CD4-positive, CD25-positive, alpha-beta regulatory T cell (primary cell): Measurements from ENCODE around the gene CDC42BPA. TPM values are rescaled to one million over a fixed set of nuclear protein-coding genes. Genes with fewer than 3 reads are reported as not detected.

Experiments
- ATAC-seq, 2 donors: fragments of 150-1000 bp; cut with Tn5 transposase; one replicate each; pipeline ENCODE4 v1.10.0; 2021; ENCODE audit warnings: low read depth in 2 of 2, moderate number of reproducible peaks in 2 of 2, moderate library complexity in 1 of 2
- DNase-seq, 3 donors: peaks; one replicate each; pipeline versions ENCODE4 v3.0.0 to v3.0.0-alpha.2; 2012 to 2022; ENCODE audit warnings: mixed read lengths in 1 of 3
- H3K27ac ChIP-seq: one replicate; pipeline ENCODE4 v1.7.0; 2013; ENCODE audit warnings: mild to moderate bottlenecking, low read length; ENCODE audit not compliant: insufficient read depth, poor library complexity, severe bottlenecking
- H3K27me3 ChIP-seq: one replicate; pipeline ENCODE4 v1.7.0; 2013; ENCODE audit warnings: low read length; ENCODE audit not compliant: control insufficient read depth, insufficient read depth
- H3K36me3 ChIP-seq: one replicate; pipeline ENCODE4 v1.7.0; 2013; ENCODE audit warnings: mild to moderate bottlenecking, low read length, moderate library complexity; ENCODE audit not compliant: control insufficient read depth, insufficient read depth
- H3K4me1 ChIP-seq: 2 replicates; pipeline ENCODE4 v1.7.0; 2013; ENCODE audit warnings: mild to moderate bottlenecking, low read length; ENCODE audit not compliant: insufficient read depth, control insufficient read depth, poor library complexity, severe bottlenecking
- H3K4me3 ChIP-seq: one replicate; pipeline ENCODE4 v1.7.0; 2013; ENCODE audit warnings: low read depth, mild to moderate bottlenecking, low read length, moderate library complexity
- H3K9me3 ChIP-seq, 2 experiments: 1 replicate in 1 of 2; 2 replicates in 1 of 2; pipeline ENCODE4 v1.7.0; 2013; ENCODE audit warnings: low read length in 2 of 2, mild to moderate bottlenecking in 1 of 2, moderate library complexity in 1 of 2; ENCODE audit not compliant: control insufficient read depth in 2 of 2
- H3K27ac Mint-ChIP-seq, 3 donors: one replicate each; pipeline ENCODE4 v1.8.0; 2020 to 2022; ENCODE audit warnings: mild to moderate bottlenecking in 3 of 3, mixed read lengths in 3 of 3, moderate library complexity in 2 of 3
- H3K27me3 Mint-ChIP-seq: one replicate; pipeline ENCODE4 v1.8.0; 2022; ENCODE audit warnings: mild to moderate bottlenecking, mixed read lengths
- H3K36me3 Mint-ChIP-seq: one replicate; pipeline ENCODE4 v1.8.0; 2020; ENCODE audit warnings: mixed read lengths
- H3K4me1 Mint-ChIP-seq, 4 donors: one replicate each; pipeline ENCODE4 v1.8.0; 2020 to 2022; ENCODE audit warnings: mixed read lengths in 4 of 4, mild to moderate bottlenecking in 1 of 4
- H3K4me3 Mint-ChIP-seq, 4 donors: one replicate each; pipeline ENCODE4 v1.8.0; 2020 to 2022; ENCODE audit warnings: mild to moderate bottlenecking in 4 of 4, mixed read lengths in 4 of 4, moderate library complexity in 3 of 4
- H3K9me3 Mint-ChIP-seq, 7 donors: one replicate each; pipeline ENCODE4 v1.8.0; 2020 to 2022; ENCODE audit warnings: mixed read lengths in 7 of 7, mild to moderate bottlenecking in 3 of 7, moderate library complexity in 2 of 7
- polyA plus RNA-seq, 4 donors: library from polyadenylated mRNA; unstranded; fragments of 300-500 nt; fragmentation: Illumina TruSeq; gene quantifications; one replicate each; pipeline ENCODE4 v1.2.3, GENCODE V29; 2021
- total RNA-seq: library from RNA; stranded (reverse); gene quantifications from one replicate; pipeline ENCODE4 v1.2.3, GENCODE V29; 2022

Gene CDC42BPA
- total and polyA plus RNA-seq, 5 donors from 2014 or later = 0.06 to 1.5 (median 0.63) TPM

DNA sequence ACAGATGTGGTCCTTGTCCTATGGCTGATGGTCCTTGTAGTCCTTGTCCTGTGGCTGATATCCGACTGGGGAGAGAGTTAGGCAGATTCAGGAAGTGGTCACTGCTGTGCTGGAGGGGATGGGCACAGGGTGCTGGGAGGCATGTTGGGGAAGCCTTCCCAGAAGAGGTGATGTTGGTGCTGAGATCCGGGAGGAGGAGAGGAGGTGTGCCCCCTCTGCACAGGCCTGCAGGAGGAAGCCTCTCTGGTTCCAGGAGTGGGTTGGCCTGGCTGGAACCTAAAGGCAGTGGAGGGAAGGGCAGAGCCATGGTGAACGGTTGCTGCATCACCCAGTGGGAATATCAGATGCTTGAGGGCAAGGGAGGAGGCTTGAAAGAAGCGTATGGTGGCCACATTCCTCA is 363.5 kb downstream of the CDC42BPA start:
- peaks cover 12% of the 10 kb centered on the region for H3K36me3 Mint-ChIP-seq
- peaks cover 0 to 1% (median 0%) of the 10 kb centered on the region in 7 donors for H3K9me3 Mint-ChIP-seq
- no peak overlapping the region for H3K4me3 Mint-ChIP-seq
- DNase-seq (no peak), ATAC-seq (no peak)
- peaks cover 6% of the 10 kb centered on the region for H3K4me1 ChIP-seq
- H3K4me1 Mint-ChIP-seq = peaks cover 10 to 68% (median 38%) of the 10 kb centered on the region in 4 donors
- H3K4me3 ChIP-seq = no peak overlapping the region
- no peaks in the 10 kb centered on the region for H3K9me3 ChIP-seq
- H3K27me3 ChIP-seq = no peaks in the 10 kb centered on the region
- no peaks in the 10 kb centered on the region for H3K36me3 ChIP-seq
- H3K27ac ChIP-seq = no peak overlapping the region
- H3K27me3 Mint-ChIP-seq = no peaks in the 10 kb centered on the region
- H3K27ac Mint-ChIP-seq = peak overlapping the region in 1 of 3 donors; percentile 70

DNA sequence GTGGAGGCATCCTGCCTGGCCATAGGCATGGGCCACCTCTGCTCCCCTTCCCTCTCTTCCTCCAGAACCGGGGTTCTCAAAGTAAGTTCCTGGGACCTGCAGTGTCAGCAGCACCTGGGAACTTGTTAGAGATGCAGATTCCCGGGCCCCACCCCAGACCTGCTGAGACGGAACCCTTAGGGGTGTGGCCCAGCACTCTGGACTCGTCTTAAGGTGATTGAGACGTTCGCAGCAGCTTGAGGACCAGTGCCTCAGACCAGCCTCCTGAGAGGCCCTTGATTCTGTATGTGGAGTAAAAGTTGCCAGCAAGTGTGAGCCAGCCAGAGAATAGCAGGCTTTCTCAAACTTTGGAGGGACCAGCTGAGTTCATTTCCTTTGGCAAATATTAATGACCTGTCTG is 364.0 kb downstream of the CDC42BPA start:
- Histone ChIP-seq H3K36me3 (no peaks in the 10 kb centered on the region), H3K4me3 (no peak overlapping the region), H3K27ac (no peak overlapping the region), H3K27me3 (no peaks in the 10 kb centered on the region), H3K9me3 (no peaks in the 10 kb centered on the region), H3K4me1 (peaks cover 6% of the 10 kb centered on the region)
- peak overlapping the region in 2 of 3 donors; percentile 53 to 70 for H3K27ac Mint-ChIP-seq
- no peak overlapping the region for H3K4me3 Mint-ChIP-seq
- DNase-seq = no peak
- H3K27me3 Mint-ChIP-seq = no peaks in the 10 kb centered on the region
- H3K36me3 Mint-ChIP-seq = peaks cover 12% of the 10 kb centered on the region
- no peak for ATAC-seq
- H3K9me3 Mint-ChIP-seq = peaks cover 0 to 1% (median 0%) of the 10 kb centered on the region in 7 donors
- H3K4me1 Mint-ChIP-seq = peaks cover 14 to 68% (median 36%) of the 10 kb centered on the region in 4 donors

DNA sequence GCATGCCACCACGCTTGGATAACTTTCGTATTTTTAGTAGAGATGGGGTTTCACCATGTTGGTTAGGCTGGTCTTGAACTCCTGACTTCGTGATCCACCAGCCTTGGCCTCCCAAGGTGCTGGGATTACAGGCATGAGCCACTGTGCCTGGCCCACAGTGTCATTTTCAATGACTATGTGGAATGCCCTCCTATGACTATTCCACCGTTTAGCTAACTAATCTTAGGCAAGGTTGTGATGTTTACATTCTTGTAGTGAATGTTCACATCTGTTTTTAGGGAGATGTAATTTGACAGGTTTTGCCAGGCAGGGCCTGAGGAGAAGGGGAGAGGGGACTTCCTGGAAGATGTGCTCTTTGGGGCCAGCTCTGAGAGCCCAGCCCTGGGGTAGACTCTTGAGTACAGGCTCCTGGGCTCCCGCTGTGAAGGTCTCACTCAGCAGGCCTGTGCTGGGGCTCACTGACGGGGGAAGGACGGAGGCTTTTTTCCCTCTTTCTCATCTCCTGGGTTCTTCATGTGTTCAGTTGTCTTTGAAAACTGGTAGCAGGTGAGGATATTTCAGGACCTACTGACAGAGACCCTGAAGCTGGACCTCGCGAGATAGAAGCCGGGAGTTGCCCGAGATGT is 365.0 kb downstream of the CDC42BPA start:
- no peaks in the 10 kb centered on the region for H3K27me3 ChIP-seq
- DNase-seq (no peak), ATAC-seq (no peak)
- peak overlapping the region in 1 of 3 donors; percentile 49 for H3K27ac Mint-ChIP-seq
- H3K36me3 ChIP-seq = no peaks in the 10 kb centered on the region
- peaks cover 13 to 66% (median 32%) of the 10 kb centered on the region in 4 donors for H3K4me1 Mint-ChIP-seq
- no peaks in the 10 kb centered on the region for H3K4me1 ChIP-seq
- no peak overlapping the region for H3K27ac ChIP-seq
- no peaks in the 10 kb centered on the region for H3K27me3 Mint-ChIP-seq
- no peak overlapping the region for H3K4me3 Mint-ChIP-seq
- peaks cover 17% of the 10 kb centered on the region for H3K36me3 Mint-ChIP-seq
- no peak overlapping the region for H3K4me3 ChIP-seq
- H3K9me3 Mint-ChIP-seq = peaks cover 0 to 1% (median 0%) of the 10 kb centered on the region in 7 donors
- no peaks in the 10 kb centered on the region for H3K9me3 ChIP-seq

DNA sequence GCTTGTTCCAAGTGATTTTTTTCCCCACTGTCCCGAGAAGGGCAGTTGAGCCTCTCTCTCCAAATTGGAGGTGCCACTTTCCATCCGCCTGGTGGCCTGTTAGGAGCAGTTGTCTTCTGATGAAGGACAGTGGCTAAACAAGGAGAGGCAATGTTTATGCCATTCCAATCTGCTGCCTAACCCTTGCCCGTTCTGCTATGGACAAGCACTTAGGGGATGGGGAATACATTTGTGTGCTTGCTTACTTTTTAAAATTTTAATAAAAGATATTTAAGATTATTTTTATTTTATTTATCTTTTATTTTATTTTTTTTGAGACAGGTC is 366.2 kb downstream of the CDC42BPA start:
- Mint-ChIP-seq H3K4me1 (peaks cover 18 to 64% (median 30%) of the 10 kb centered on the region in 4 donors), H3K27me3 (no peaks in the 10 kb centered on the region), H3K27ac (no peak overlapping the region), H3K36me3 (peaks cover 15% of the 10 kb centered on the region), H3K4me3 (no peak overlapping the region), H3K9me3 (peaks cover 0 to 1% (median 0%) of the 10 kb centered on the region in 7 donors)
- Histone ChIP-seq H3K27me3 (no peaks in the 10 kb centered on the region), H3K4me3 (no peak overlapping the region), H3K9me3 (no peaks in the 10 kb centered on the region), H3K27ac (no peak overlapping the region), H3K4me1 (no peaks in the 10 kb centered on the region), H3K36me3 (peaks cover 2% of the 10 kb centered on the region)
- DNase-seq (no peak), ATAC-seq (no peak)

DNA sequence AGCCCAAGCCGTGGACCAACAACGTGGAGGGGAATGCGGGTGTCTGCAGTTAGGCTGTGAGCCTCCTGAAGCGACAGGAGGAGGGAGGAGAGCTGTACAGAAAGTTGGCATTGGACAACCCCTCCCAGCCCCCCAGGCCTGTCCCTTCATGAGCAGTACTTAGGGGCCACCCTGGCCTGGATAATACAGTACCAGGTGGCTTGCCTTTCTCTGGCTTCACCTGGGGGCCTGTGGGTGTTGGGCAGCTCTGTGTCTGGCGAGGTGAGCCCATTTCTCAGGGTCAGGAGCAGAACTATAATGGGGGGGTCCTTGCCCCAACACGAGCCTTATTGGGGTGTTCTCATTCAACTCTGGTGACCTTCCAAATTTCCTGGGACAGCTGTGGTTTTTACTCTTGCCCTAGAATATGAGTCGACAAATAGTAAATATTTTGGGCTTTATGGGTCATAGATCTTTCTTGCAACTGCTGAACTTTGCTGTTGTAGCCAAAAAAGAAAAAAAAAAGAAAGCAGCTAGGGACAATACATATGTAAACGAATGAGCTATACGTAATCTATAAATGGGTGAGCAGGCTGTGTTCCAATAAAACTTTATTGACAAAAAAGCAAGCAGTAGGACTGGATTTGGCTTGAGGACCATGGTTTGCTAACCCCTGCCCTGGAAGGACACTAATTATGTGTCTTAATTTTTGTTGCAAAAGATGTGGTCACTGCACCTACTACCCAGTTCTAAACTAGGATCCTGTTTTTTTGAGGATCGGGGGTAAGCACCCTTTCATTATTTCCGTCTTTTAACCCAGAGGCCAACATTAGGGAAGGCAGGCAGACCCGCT is 366.8 kb downstream of the CDC42BPA start:
- no peak overlapping the region for H3K27ac Mint-ChIP-seq

DNA sequence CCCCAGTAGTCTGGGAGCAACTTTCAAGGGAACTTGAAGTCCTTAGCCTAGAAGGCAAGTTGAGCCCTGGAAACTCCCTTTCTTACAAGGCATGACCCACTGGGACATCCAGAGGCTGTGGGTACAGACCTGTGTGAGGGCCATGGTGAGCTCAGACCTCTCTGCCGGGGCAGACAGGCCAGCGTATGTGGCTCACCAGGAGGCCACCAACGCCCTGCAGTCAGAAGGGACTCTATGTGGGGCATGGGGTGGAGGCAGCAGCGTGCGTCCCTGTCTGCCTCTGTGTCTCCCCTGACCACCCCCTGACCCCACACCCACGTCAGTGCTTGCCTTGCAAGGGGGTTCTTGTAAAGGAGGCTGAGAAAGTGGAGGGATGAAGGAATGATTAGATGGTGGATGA is 367.4 kb downstream of the CDC42BPA start:
- peaks cover 25% of the 10 kb centered on the region for H3K36me3 Mint-ChIP-seq
- H3K9me3 Mint-ChIP-seq = no peaks in the 10 kb centered on the region
- Histone ChIP-seq H3K4me3 (no peak overlapping the region), H3K36me3 (peaks cover 3% of the 10 kb centered on the region), H3K27ac (no peak overlapping the region), H3K4me1 (no peaks in the 10 kb centered on the region), H3K27me3 (no peaks in the 10 kb centered on the region), H3K9me3 (no peaks in the 10 kb centered on the region)
- DNase-seq = no peak
- no peaks in the 10 kb centered on the region for H3K27me3 Mint-ChIP-seq
- peak in 1 of 2 donors; percentile 22 for ATAC-seq
- H3K4me3 Mint-ChIP-seq = no peak overlapping the region
- peak overlapping the region in 1 of 3 donors; percentile 60 for H3K27ac Mint-ChIP-seq
- H3K4me1 Mint-ChIP-seq = peaks cover 25 to 73% (median 39%) of the 10 kb centered on the region in 4 donors

More for the DNA sequence above, 366.8 kb downstream of the CDC42BPA start:
- Mint-ChIP-seq H3K27me3 (no peaks in the 10 kb centered on the region), H3K4me3 (no peak overlapping the region), H3K36me3 (peaks cover 20% of the 10 kb centered on the region), H3K9me3 (no peaks in the 10 kb centered on the region), H3K4me1 (peaks cover 23 to 67% (median 33%) of the 10 kb centered on the region in 4 donors)
- peaks cover 2% of the 10 kb centered on the region for H3K36me3 ChIP-seq
- H3K4me3 ChIP-seq = no peak overlapping the region
- H3K27me3 ChIP-seq = no peaks in the 10 kb centered on the region
- DNase-seq (no peak), ATAC-seq (no peak)
- H3K27ac ChIP-seq = no peak overlapping the region
- H3K9me3 ChIP-seq = no peaks in the 10 kb centered on the region
- no peaks in the 10 kb centered on the region for H3K4me1 ChIP-seq

DNA sequence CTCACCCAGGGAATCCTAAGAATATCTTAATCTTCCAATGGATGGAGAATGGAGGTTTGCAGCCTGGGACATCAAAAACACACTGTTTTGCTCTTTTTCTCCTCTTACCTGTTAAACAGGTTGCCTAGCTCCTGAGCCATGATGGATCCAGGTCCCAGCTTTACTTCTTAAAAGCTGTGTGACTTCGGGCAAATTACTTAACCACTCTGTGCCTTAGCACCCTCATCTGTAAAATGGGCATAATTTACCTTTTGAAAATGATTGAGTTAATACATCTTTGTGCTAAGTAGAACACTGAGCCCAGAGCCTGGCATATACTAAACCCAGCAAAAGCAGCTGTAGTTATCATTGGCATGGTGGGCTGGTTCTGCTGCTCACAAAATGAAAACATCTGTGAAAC is 368.0 kb downstream of the CDC42BPA start:
- no peak overlapping the region for H3K4me3 Mint-ChIP-seq
- Histone ChIP-seq H3K4me1 (no peaks in the 10 kb centered on the region), H3K4me3 (no peak overlapping the region), H3K27ac (no peak overlapping the region), H3K9me3 (no peaks in the 10 kb centered on the region), H3K36me3 (peaks cover 5% of the 10 kb centered on the region), H3K27me3 (no peaks in the 10 kb centered on the region)
- peaks cover 25 to 79% (median 42%) of the 10 kb centered on the region in 4 donors for H3K4me1 Mint-ChIP-seq
- H3K36me3 Mint-ChIP-seq = peaks cover 25% of the 10 kb centered on the region
- peak overlapping the region in 1 of 3 donors; percentile 60 for H3K27ac Mint-ChIP-seq
- ATAC-seq = no peak
- no peaks in the 10 kb centered on the region for H3K9me3 Mint-ChIP-seq
- H3K27me3 Mint-ChIP-seq = no peaks in the 10 kb centered on the region
- DNase-seq = no peak
